Measurements from ENCODE around the gene SLC37A2. TPM values are rescaled to one million over a fixed set of nuclear protein-coding genes. Genes with fewer than 3 reads are reported as not detected.

Gene SLC37A2
- total and polyA plus RNA-seq, 2 of the 13 experiments (the other 11 are each of a cell fraction or from before 2014, with no cell fraction given), result 4.6 to 7.1 TPM

DNA sequence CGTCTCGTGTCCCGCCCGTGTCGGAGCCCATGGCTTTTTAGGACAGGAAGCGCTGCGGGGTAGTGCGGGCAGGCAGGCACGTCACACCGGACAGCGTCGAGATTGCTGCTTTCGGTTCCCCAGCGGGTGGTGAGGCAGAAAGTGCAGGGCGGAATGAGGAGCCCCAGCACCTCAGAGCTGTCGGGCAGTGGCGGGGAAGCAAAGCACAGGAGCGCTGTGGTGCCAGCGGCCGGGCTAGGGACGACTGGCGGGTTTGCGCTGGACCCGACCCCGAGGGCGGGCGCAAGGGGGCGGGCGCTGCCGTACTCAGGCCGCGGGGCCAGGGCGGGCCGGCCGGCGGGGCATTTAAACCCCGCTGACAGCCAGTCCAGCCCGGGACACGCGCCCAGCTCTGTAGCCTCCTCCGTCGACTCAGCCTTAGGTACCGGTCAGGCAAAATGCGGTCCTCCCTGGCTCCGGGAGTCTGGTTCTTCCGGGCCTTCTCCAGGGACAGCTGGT lies at the start of gene SLC37A2 (continued):
- no peak for TF ChIP-seq PREB (CRISPR knock-in tag; IDR thresholded peaks at IDR 0.05)
- TF ChIP-seq CCAR2 (optimal IDR thresholded peaks at IDR 0.05; ENCODE audit: low read depth, low read length), result no peak
- TF ChIP-seq ZNF335 (CRISPR knock-in tag; IDR thresholded peaks at IDR 0.05), result no peak
- peak; percentile 80 for TF ChIP-seq RBFOX2 (IDR thresholded peaks at IDR 0.05; ENCODE audit: low read depth, low read length)
- TF ChIP-seq ZNF746 (CRISPR knock-in tag; IDR thresholded peaks at IDR 0.05), result peak; percentile 34; the same call in 1 of the 2 replicates
- no peak for TF ChIP-seq PRPF4 (IDR thresholded peaks at IDR 0.05; ENCODE audit: low read depth, low read length, poor library complexity, severe bottlenecking)
- TF ChIP-seq GATAD1 (CRISPR knock-in tag; IDR thresholded peaks at IDR 0.05), result 0 out of 2 replicates have a peak, but pooled peaks have one; percentile 12
- TF ChIP-seq HDAC6 (IDR thresholded peaks at IDR 0.05; ENCODE audit: low read depth, low read length), result no peak
- no peak for TF ChIP-seq ZNF691 (CRISPR knock-in tag; IDR thresholded peaks at IDR 0.05; ENCODE audit: borderline replicate concordance, low read depth)
- TF ChIP-seq ZNF709 (CRISPR knock-in tag; IDR thresholded peaks at IDR 0.05), result 0 out of 2 replicates have a peak, but pooled peaks have one; percentile 47
- TF ChIP-seq ZNF367 (CRISPR knock-in tag; IDR thresholded peaks at IDR 0.05; ENCODE audit: borderline replicate concordance), result peak; percentile 94; the same call in 1 of the 2 replicates
- TF ChIP-seq ERF (CRISPR knock-in tag; IDR thresholded peaks at IDR 0.05), result peak; percentile 56; the same call in 1 of the 2 replicates
- TF ChIP-seq ZNF317 (CRISPR knock-in tag; IDR thresholded peaks at IDR 0.05), result no peak
- no peak for TF ChIP-seq HMGXB3 (CRISPR knock-in tag; IDR thresholded peaks at IDR 0.05; ENCODE audit: borderline replicate concordance)
- TF ChIP-seq ZNF407 (CRISPR knock-in tag; IDR thresholded peaks at IDR 0.05; ENCODE audit: not compliant biosample characterization), result no peak
